K562 (cell line): ENCODE data around the gene ZNF749.
A peak's percentile ranks its signal among the peaks of the same experiment; 100 is the strongest.

Source experiments
- ATF2 ChIP-seq: sonication (generic); formaldehyde crosslinking; IDR thresholded peaks from 2 replicates; pipeline ENCODE4 v1.8.1; 2022; ENCODE audit warnings: missing genetic modification reagents
- CEBPB ChIP-seq: fragments of 450-650 bp; IDR thresholded peaks from 2 replicates; pipeline ENCODE4 v1.6.1; 2016; ENCODE audit warnings: missing genetic modification characterization, missing compliant biosample characterization
- CTCF ChIP-seq, 3 experiments: IDR thresholded peaks in 2 of 3; conservative IDR thresholded peaks in 1 of 3; 2 replicates each; pipeline ENCODE4 v1.5.1; 2011 to 2012; ENCODE audit warnings: low read length in 3 of 3, mild to moderate bottlenecking in 3 of 3, control low read depth in 2 of 3, improper control_type of control experiment in 1 of 3, inconsistent platforms in 1 of 3, low read depth in 1 of 3, mixed read lengths in 1 of 3, moderate library complexity in 1 of 3; ENCODE audit not compliant: insufficient read depth in 2 of 3
- DNMT1 ChIP-seq: fragments of 450-650 bp; IDR thresholded peaks from 2 replicates; pipeline ENCODE4 v1.6.1; 2016; ENCODE audit warnings: antibody characterized with exemption, mild to moderate bottlenecking
- EHMT2 ChIP-seq: fragments of 450-650 bp; IDR thresholded peaks from 2 replicates; pipeline ENCODE4 v1.6.1; 2018; ENCODE audit warnings: antibody characterized with exemption
- IRF2 ChIP-seq: sonication (generic); formaldehyde crosslinking; IDR thresholded peaks from 2 replicates; pipeline ENCODE4 v1.8.1; 2022; ENCODE audit warnings: mild to moderate bottlenecking, missing genetic modification reagents
- POLR2A ChIP-seq: fragments of 450-650 bp; conservative IDR thresholded peaks from 2 replicates; pipeline ENCODE4 v1.6.1; 2016
- POLR2AphosphoS5 ChIP-seq: IDR thresholded peaks from 2 replicates; pipeline ENCODE4 v1.6.1; 2011; ENCODE audit warnings: mild to moderate bottlenecking, low read depth, low read length, moderate library complexity; ENCODE audit not compliant: control insufficient read depth, insufficient read depth
- SIN3A ChIP-seq, 2 experiments: fragments of 150-350 bp in 1 of 2; IDR thresholded peaks; 2 replicates each; pipeline ENCODE4 v1.6.1; 2011 to 2016; ENCODE audit warnings: borderline replicate concordance in 2 of 2, low read depth in 2 of 2, low read length in 2 of 2, mild to moderate bottlenecking in 2 of 2, moderate library complexity in 2 of 2; ENCODE audit not compliant: control insufficient read depth in 1 of 2
- SP1 ChIP-seq: sonication (generic); formaldehyde crosslinking; IDR thresholded peaks from 2 replicates; pipeline ENCODE4 v1.8.1; 2022; ENCODE audit warnings: mild to moderate bottlenecking, missing genetic modification reagents
- TCF7L2 ChIP-seq: fragments of 150-350 bp; IDR thresholded peaks from 2 replicates; pipeline ENCODE4 v1.6.1; 2016; ENCODE audit warnings: low read depth, mild to moderate bottlenecking, low read length, moderate library complexity
- TOE1 ChIP-seq, 2 experiments: fragments of 450-650 bp in 1 of 2; sonication (generic) in 1 of 2; formaldehyde crosslinking in 1 of 2; IDR thresholded peaks; 2 replicates each; pipeline versions ENCODE4 v1.7.1 to v1.8.0; 2016 to 2022; ENCODE audit warnings: borderline replicate concordance in 2 of 2, mild to moderate bottlenecking in 2 of 2, antibody characterized with exemption in 1 of 2, inconsistent platforms in 1 of 2, low read depth in 1 of 2, missing genetic modification reagents in 1 of 2, moderate library complexity in 1 of 2
- ZBTB33 ChIP-seq: sonication (generic); formaldehyde crosslinking; IDR thresholded peaks from 2 replicates; pipeline ENCODE4 v1.8.1; 2023; ENCODE audit warnings: mild to moderate bottlenecking, missing genetic modification reagents

- peak; percentile 38; the same call in 1 of the 2 replicates for TF ChIP-seq ATF2 (CRISPR knock-in tag)
- no peak for TF ChIP-seq TCF7L2
- no peak for TF ChIP-seq TOE1 (IDR thresholded peaks at IDR 0.05; ENCODE audit: borderline replicate concordance)
- TF ChIP-seq TOE1 (CRISPR knock-in tag; IDR thresholded peaks at IDR 0.05; ENCODE audit: borderline replicate concordance, low read depth): no peak
- TF ChIP-seq CTCF (IDR thresholded peaks at IDR 0.05 in 2 of 3, conservative IDR thresholded peaks at IDR 0.05 in 1 of 3; ENCODE audit: insufficient read depth in 2 of 3, low read depth in 1 of 3, low read length in 3 of 3): peak; percentile 37 to 56 (median 48); a peak in 5 of 6 replicates
- TF ChIP-seq DNMT1: no peak
- no peak; the same call in 1 of the 2 replicates for TF ChIP-seq POLR2A
- TF ChIP-seq IRF2 (CRISPR knock-in tag): no peak
- peak; percentile 66 for TF ChIP-seq EHMT2
- no peak for TF ChIP-seq SIN3A (IDR thresholded peaks at IDR 0.05; ENCODE audit: borderline replicate concordance in 2 of 2, control insufficient read depth in 1 of 2, low read depth in 2 of 2, low read length in 2 of 2)
- TF ChIP-seq CEBPB: peak; percentile 62; the same call in 1 of the 2 replicates
- TF ChIP-seq POLR2AphosphoS5: no peak
- no peak for TF ChIP-seq ZBTB33 (CRISPR knock-in tag)
- no peak for TF ChIP-seq SP1 (CRISPR knock-in tag)
Measured at GRCh38 chr19:57477191-57478008, 42.3 kb downstream of the ZNF749 start, which contains the start of gene ZNF772.
